Stimulated activated CD4-positive, alpha-beta T cell treated with anti-CD3 and anti-CD28 coated beads, Interleukin-12 subunit alpha, Interleukin-12 subunit beta, amount 100 ng/mL, for 24 hours (primary cell): ENCODE results near the gene GDPD2.
"Not testable (repeated sequence)": the region's sequence is repeated elsewhere in the genome, so short reads cannot be mapped to it uniquely, and the experiment has no call there.

Experiments
- DNase-seq, 2 experiments: peaks; one replicate each; pipeline ENCODE4 v3.0.0-alpha.2; 2020; ENCODE audit warnings: low read depth in 2 of 2

The GDPD2 gene

GRCh38 chrX:70422851-70423341, at the start of gene GDPD2:
GDPD2 (plus strand) TSS chrX:70423314; CDS start chrX:70424985, 1,671 bp downstream.
- DNase-seq = no peak

- DNase-seq = no peak
These were observed 36.9 kb upstream of the GDPD2 start for GRCh38 chrX:70386235-70386634.

DNA sequence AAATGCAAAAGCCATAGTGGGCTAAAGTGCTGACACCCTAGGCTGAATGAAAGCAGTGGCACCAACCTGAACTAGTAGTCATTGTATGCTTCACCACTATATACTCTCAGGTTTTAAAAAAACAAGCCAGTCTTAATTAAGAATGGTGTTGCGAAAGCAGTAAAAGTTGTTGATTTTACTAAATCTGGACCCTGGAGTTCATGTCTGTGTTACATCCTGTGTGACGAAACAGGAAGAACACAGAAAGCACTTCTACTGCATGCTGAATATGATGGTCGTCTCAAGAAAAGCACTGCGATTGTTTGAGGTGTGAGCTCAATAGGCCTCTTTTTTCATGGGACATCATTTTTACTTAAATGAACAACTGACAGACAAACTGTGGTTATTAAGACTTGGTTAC, 24.2 kb upstream of the GDPD2 start:
- no peak for DNase-seq

DNA sequence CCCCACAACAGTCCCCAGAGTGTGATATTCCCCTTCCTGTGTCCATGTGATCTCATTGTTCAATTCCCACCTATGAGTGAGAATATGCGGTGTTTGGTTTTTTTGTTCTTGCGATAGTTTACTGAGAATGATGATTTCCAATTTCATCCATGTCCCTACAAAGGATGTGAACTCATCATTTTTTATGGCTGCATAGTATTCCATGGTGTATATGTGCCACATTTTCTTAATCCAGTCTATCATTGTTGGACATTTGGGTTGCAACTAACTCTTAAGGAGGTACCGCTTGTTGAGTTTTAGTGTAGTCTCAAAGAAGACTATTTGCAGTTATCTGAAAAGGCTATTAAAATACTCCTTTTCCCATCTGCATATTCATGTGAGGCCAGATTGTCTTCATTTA, 22.9 kb upstream of the GDPD2 start:
- DNase-seq = not testable (repeated sequence)

DNA sequence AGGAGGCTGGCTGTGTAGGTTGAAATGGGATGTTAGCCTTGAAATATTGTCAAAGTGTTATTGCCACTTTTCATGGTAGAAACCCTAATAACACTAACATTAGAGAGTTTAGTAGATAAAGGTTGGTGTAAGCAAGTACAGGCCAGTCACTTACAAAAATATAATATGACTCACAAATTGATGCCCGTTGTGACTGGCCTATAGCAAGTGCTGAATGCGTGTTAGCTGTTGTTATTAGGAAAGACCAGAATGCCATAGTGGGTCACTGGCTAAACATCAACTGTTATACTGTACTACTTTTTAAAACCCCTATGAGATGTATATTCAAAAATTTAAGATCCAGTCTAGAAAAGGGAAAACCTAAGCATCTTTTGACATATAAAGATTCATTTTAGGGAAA, 20.4 kb upstream of the GDPD2 start:
- no peak for DNase-seq

DNA sequence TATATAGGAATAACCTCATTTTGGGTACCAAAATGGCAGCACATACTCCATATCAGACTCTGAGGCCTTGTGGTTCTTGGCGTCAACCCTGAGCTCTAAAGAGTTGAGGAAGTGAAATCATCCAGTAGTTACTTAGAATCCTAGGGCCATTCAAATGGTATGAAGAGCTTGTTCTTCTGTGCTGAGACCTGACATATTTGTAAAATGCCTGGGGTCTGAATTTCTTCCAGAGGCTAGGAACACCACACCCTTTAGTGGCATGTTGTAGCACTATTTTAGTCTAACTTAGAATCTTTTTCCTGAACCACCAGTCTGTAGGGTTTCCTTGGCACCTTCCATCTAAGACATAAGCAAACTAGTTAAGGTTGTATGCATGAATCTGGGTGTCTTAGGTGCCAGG, 18.1 kb upstream of the GDPD2 start:
- DNase-seq = no peak

DNA sequence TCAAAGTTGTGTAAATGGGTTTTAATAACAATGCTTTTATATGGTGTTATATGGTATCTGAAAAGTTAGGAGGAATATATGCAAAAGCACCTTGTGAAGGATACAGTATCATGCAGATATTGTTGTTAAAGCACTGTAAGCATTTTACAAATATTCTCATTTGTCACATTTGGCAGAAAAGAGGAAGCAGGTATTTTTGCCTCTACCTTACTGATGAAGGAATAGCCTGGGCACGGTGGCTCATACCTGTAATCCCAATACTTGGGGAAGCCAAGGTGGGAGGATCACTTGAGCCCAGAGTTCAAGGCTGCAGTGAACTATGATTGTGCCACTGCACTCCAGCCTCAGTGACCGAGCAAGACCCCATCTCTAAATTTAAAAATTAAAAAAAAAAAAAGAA, 12.2 kb upstream of the GDPD2 start:
- no peak for DNase-seq

- DNase-seq = no peak
These were observed 11.6 kb upstream of the GDPD2 start for GRCh38 chrX:70411475-70411874.

DNA sequence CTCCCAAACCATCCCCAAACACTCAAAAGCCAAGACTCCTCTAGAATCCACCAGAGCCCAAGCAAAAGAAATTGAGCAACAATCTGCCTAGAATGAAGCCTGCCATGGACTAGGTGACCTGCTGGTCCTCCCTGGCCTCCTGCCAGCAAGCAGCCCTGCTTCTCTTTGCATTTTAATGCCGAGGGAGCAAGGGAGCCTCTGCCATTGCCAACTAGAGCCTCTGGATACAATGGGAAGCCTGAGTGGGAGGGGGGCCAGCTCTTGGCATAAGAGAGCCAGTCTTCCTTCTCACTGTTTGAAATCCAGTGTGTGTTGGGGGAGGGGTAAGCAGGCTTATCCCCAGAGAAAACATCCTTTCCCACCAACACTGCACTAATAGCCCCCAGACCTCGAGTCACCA, 1.5 kb upstream of the GDPD2 start:
- DNase-seq = no peak

DNA sequence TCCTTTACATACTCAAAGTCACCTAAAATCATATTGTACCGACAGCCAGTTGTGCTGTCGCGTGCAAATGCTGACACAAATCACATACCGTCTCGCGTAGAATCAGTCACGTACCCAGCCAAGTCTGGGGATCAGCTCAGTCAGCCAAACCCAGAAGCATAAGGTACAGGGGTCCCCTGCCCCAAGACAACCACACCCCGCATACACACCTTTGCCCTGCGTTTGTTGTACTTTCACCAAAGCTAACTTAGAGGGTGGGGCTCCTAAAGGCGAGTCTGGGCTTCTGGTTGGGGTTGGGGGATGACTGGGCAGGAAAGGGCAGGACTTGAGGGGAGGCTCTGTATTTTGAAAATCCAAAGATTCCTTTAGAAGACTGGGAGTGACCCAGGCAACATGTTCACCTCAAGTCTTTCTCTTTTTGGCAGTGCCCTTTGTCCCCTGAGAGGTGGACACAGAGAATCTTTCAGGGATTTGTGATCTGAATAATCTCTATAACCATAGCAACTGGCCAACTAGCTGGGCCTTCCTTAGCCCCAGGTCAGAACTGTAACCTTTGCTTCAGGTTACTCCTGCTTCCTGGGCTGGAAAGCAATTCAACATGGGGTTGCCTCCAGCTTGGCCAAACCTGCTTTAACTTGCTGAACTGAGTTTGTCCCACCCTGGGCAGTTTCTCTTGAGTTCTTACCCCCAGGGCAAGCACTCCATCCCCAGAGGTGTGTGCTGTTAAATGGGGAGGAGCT, 992 bp downstream of the GDPD2 start:
- DNase-seq = no peak

GRCh38 chrX:70424801-70425200, 1.7 kb downstream of the GDPD2 start:
- no peak for DNase-seq

GRCh38 chrX:70426286-70427278, 3.5 kb downstream of the GDPD2 start:
- no peak for DNase-seq

GRCh38 chrX:70427365-70427764, 4.3 kb downstream of the GDPD2 start:
- no peak for DNase-seq

- no peak for DNase-seq
These were observed 6.6 kb downstream of the GDPD2 start for GRCh38 chrX:70429759-70430158.

DNA sequence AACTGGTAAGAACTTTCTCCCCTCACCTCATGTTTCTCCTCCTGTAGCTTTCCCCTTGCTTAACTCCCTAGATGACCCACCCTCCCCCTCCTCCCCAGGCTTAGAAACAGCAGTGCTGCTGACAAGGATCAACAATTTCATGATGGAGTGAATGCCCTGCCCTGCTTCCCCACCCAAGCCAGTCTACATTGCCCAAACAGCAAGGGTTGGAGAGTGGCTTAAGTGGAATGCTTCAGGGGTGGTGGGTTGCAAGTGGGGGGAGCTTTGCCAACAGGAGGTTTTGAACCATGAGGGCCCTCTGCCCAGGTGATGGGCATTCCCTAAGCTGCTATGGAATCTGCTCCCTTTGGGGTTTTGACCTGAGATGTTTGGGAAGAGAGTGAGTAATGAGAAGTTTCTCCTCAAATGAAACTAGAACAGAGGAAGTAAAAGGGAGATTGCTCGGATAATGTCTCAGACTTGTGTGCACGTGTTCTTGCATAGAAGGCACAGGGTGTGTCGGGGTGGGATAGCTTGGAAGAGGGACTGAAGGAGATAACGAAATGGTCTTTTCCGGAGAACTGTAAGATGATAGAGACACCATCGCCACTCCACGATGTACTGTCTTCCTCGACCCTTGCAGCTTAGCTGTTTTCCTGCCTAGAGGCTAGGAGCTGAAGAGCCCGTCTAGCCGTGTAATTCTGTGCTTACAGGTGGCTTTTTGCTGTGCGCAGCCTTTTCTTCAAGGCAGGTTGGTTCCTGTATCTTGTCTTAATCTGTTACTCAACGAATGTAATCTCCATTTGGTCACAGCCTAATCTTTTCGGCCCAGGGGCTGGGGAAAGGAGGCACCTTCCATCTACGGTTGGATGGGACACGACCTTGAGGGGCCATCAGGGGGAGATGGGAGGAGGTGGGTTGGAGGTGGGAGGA, 10.1 kb downstream of the GDPD2 start:
- no peak for DNase-seq

- peak; percentile 42 to 63 for DNase-seq
These were observed 10.8 kb downstream of the GDPD2 start for GRCh38 chrX:70433848-70434351.

DNA sequence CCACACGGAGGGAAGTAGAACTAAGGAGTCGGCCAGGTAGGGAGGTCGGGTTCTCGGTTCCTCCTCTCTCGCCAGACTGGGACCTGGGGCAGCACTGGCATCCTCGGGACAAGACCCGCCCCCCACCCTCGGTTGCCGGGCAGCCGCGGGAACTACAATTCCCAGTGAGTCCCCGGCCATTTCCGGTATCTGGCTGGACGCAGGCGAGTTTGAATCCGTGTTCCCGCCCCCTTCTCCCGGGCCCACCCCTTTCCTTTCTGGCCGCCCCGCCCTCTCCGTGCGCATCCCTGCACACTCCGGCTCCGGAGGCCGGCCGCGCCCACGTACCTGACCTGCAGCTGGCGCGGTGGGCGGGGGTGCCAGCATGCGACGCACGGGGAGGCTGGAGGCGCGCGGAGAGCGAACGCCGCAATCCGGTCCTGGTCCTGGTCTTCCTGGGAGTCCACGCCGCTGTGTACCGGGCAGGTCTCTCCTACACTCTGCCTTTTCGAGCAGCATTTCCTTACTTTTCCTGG, 11.3 kb downstream of the GDPD2 start:
- peak; percentile 37 to 70 for DNase-seq

GRCh38 chrX:70434914-70435586, 11.9 kb downstream of the GDPD2 start:
- DNase-seq = no peak

GRCh38 chrX:70436343-70436742, 13.2 kb downstream of the GDPD2 start:
- no peak for DNase-seq

DNA sequence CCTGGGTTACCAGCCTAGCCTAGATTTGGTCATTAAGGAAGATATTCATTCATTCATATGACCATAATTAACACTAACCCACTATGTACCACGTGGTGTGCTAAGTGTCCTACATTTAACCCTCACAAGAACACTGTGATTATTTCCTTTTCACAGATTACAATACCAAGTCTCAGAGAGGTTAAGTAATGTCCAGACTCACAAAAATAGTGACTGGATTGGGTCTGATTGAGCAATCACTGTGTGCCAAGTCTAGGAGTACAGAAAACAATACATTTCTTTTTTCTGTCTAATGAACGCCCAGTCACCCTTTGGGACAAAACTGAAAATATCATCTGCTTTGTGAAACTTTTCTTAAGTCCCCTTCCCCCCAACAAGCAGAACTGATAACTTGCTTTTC, 13.9 kb downstream of the GDPD2 start:
- no peak for DNase-seq
